H1 (cell line): ENCODE data around the gene ENO2. TPM values are rescaled to one million over a fixed set of nuclear protein-coding genes. Genes with fewer than 3 reads are reported as not detected.
A peak's percentile ranks its signal among the peaks of the same experiment; 100 is the strongest.

Experiments used
- CTCF ChIA-PET: fragments of 300-600 bp; sonication (Branson Sonifier 250); formaldehyde crosslinking; loops from one replicate; lab custom pipeline; 2021; ENCODE audit not compliant: partially characterized antibody; lab: Charles Lee
- POLR2A ChIA-PET: fragments of 300-600 bp; sonication (Branson Sonifier 250); formaldehyde crosslinking; loops from one replicate; lab custom pipeline; 2021; ENCODE audit warnings: inconsistent platforms; ENCODE audit not compliant: partially characterized antibody; lab: Charles Lee
- DNase-seq, 2 experiments: peaks; one replicate each; pipeline versions ENCODE4 v3.0.0 to v3.0.0-alpha.2; 2010 to 2022; ENCODE audit warnings: low spot score in 2 of 2, low read depth in 1 of 2, mixed read lengths in 1 of 2
- FAIRE-seq: peaks from 2 replicates; lab custom pipeline; 2011; peaks lifted over from hg19 to GRCh38; lab: Jason Lieb, UNC
- H2AFZ ChIP-seq: 2 replicates; pipeline ENCODE4 v1.8.1; 2012; ENCODE audit warnings: low read length, inconsistent platforms
- H2AK5ac ChIP-seq: 2 replicates; pipeline ENCODE4 v1.6.1; 2013; ENCODE audit warnings: low read depth, low read length
- H2BK120ac ChIP-seq: replicated peaks from 2 replicates; pipeline ENCODE3; 2013; ENCODE audit warnings: low read depth, low read length, inconsistent platforms
- H2BK12ac ChIP-seq: 2 replicates; pipeline ENCODE4 v1.6.1; 2013; ENCODE audit warnings: low read depth, low read length
- H2BK15ac ChIP-seq: 2 replicates; pipeline ENCODE4 v1.6.1; 2013; ENCODE audit warnings: low read length
- H2BK20ac ChIP-seq: 2 replicates; pipeline ENCODE4 v1.6.1; 2013; ENCODE audit warnings: low read length
- H2BK5ac ChIP-seq: 2 replicates; pipeline ENCODE4 v1.6.1; 2013; ENCODE audit warnings: low read depth, low read length
- H3K14ac ChIP-seq: 2 replicates; pipeline ENCODE4 v1.6.1; 2013; ENCODE audit warnings: inconsistent platforms; ENCODE audit not compliant: insufficient read length
- H3K18ac ChIP-seq: 2 replicates; pipeline ENCODE4 v1.6.1; 2013; ENCODE audit warnings: low read length; ENCODE audit errors: extremely low read depth
- H3K23ac ChIP-seq: 2 replicates; pipeline ENCODE4 v1.6.1; 2013; ENCODE audit warnings: inconsistent platforms; ENCODE audit not compliant: insufficient read length
- H3K23me2 ChIP-seq: 2 replicates; pipeline ENCODE4 v1.6.1; 2013; ENCODE audit warnings: low read depth, low read length
- H3K27ac ChIP-seq: 2 replicates; pipeline ENCODE4 v1.6.1; 2011; ENCODE audit warnings: low read depth, low read length, inconsistent platforms
- H3K27me3 ChIP-seq, 4 experiments: replicated peaks in 1 of 4; 1 replicate in 1 of 4; 2 replicates in 3 of 4; pipeline versions ENCODE4 v1.6.1 to v1.8.1; 2011 to 2013; ENCODE audit warnings: low read length in 3 of 4, mild to moderate bottlenecking in 3 of 4, inconsistent platforms in 2 of 4, mixed read lengths in 2 of 4, moderate library complexity in 1 of 4; ENCODE audit not compliant: control insufficient read depth in 3 of 4, insufficient read depth in 3 of 4; ENCODE audit errors: extremely low read depth in 1 of 4
- H3K36me3 ChIP-seq, 4 experiments: 2 replicates each; pipeline versions ENCODE4 v1.6.1 to v1.8.1; 2011 to 2013; ENCODE audit warnings: mild to moderate bottlenecking in 4 of 4, low read length in 3 of 4, moderate library complexity in 2 of 4, control low read depth in 1 of 4, inconsistent platforms in 1 of 4; ENCODE audit not compliant: insufficient read depth in 4 of 4, control insufficient read depth in 2 of 4
- H3K4ac ChIP-seq: replicated peaks from 2 replicates; pipeline ENCODE3; 2013; ENCODE audit warnings: low read length, low read depth, mixed read lengths, inconsistent platforms; ENCODE audit not compliant: insufficient read length
- H3K4me1 ChIP-seq, 4 experiments: replicated peaks in 1 of 4; 1 replicate in 1 of 4; 2 replicates in 3 of 4; pipeline versions ENCODE4 v1.6.1 to v1.8.1; 2011 to 2013; ENCODE audit warnings: low read length in 3 of 4, inconsistent platforms in 2 of 4, mixed read lengths in 1 of 4; ENCODE audit not compliant: insufficient read depth in 4 of 4, control insufficient read depth in 3 of 4
- H3K4me2 ChIP-seq, 2 experiments: 2 replicates each; pipeline versions ENCODE4 v1.6.1 to v1.8.1; 2011 to 2013; ENCODE audit warnings: low read depth in 2 of 2, low read length in 2 of 2, control low read depth in 1 of 2, inconsistent platforms in 1 of 2, mild to moderate bottlenecking in 1 of 2; ENCODE audit not compliant: insufficient read depth in 1 of 2
- H3K4me3 ChIP-seq, 4 experiments: fragments of 200-600, 300-600 bp in 1 of 4; sonication (generic), shearing (Covaris generic), sonication (Bioruptor Twin) in 1 of 4; 2 replicates each; pipeline versions ENCODE4 v1.5.1 to v1.8.1; 2011 to 2016; ENCODE audit warnings: low read length in 4 of 4, low read depth in 3 of 4, control low read depth in 2 of 4, inconsistent platforms in 2 of 4, mild to moderate bottlenecking in 2 of 4, mixed read lengths in 1 of 4, moderate library complexity in 1 of 4; ENCODE audit not compliant: insufficient read depth in 2 of 4; ENCODE audit errors: extremely low read depth in 1 of 4
- H3K56ac ChIP-seq: replicated peaks from 2 replicates; pipeline ENCODE3; 2013; ENCODE audit warnings: low read depth, mild to moderate bottlenecking, mixed read lengths, low read length, inconsistent platforms; ENCODE audit not compliant: insufficient read length
- H3K79me1 ChIP-seq: 2 replicates; pipeline ENCODE4 v1.6.1; 2013; ENCODE audit warnings: low read depth, low read length, control low read depth
- H3K79me2 ChIP-seq, 2 experiments: 2 replicates each; pipeline versions ENCODE4 v1.6.1 to v1.8.1; 2012 to 2013; ENCODE audit warnings: low read length in 2 of 2, mild to moderate bottlenecking in 2 of 2, inconsistent platforms in 1 of 2; ENCODE audit not compliant: insufficient read depth in 2 of 2, control insufficient read depth in 1 of 2
- H3K9ac ChIP-seq, 4 experiments: replicated peaks in 1 of 4; 1 replicate in 1 of 4; 2 replicates in 3 of 4; pipeline versions ENCODE4 v1.6.1 to v1.8.1; 2011 to 2013; ENCODE audit warnings: low read depth in 3 of 4, low read length in 3 of 4, control low read depth in 2 of 4, mild to moderate bottlenecking in 2 of 4, moderate library complexity in 2 of 4, inconsistent platforms in 1 of 4; ENCODE audit errors: extremely low read depth in 1 of 4
- H3K9me3 ChIP-seq, 2 experiments: 2 replicates each; pipeline versions ENCODE4 v1.6.1 to v1.8.1; 2012 to 2013; ENCODE audit warnings: mild to moderate bottlenecking in 2 of 2, moderate library complexity in 2 of 2, control low read depth in 1 of 2, inconsistent platforms in 1 of 2, low read depth in 1 of 2, low read length in 1 of 2, mixed read lengths in 1 of 2; ENCODE audit not compliant: insufficient read depth in 2 of 2
- H4K20me1 ChIP-seq, 2 experiments: replicated peaks in 1 of 2; 2 replicates each; pipeline versions ENCODE3 to v1.8.1; 2011 to 2013; ENCODE audit warnings: inconsistent platforms in 2 of 2, low read length in 2 of 2, mild to moderate bottlenecking in 1 of 2; ENCODE audit not compliant: insufficient read depth in 2 of 2, control insufficient read depth in 1 of 2
- H4K5ac ChIP-seq: 2 replicates; pipeline ENCODE4 v1.6.1; 2013; ENCODE audit warnings: low read length, low read depth, mixed read lengths, inconsistent platforms; ENCODE audit not compliant: insufficient read length
- H4K8ac ChIP-seq: 2 replicates; pipeline ENCODE4 v1.8.0; 2013; ENCODE audit warnings: mild to moderate bottlenecking, moderate library complexity, low read length, inconsistent platforms; ENCODE audit not compliant: insufficient read depth; ENCODE audit errors: extremely low read depth
- H4K91ac ChIP-seq: replicated peaks from 2 replicates; pipeline ENCODE3; 2013; ENCODE audit warnings: low read length, mixed read lengths, inconsistent platforms; ENCODE audit not compliant: insufficient read length
- TBP ChIP-seq: IDR thresholded peaks from 2 replicates; pipeline ENCODE4 v1.6.1; 2011; ENCODE audit warnings: low read depth, low read length, improper control_type of control experiment
- WGBS, 2 experiments: shearing (Covaris generic) in 1 of 2; methylation state at CpG; one replicate each; pipeline versions ENCODE4 v1.1.6 to v1.1.7; 2013 to 2015; ENCODE audit warnings: low lambda C conversion rate in 2 of 2, mixed read lengths in 2 of 2, inconsistent platforms in 1 of 2, low coverage in 1 of 2, missing lambda C conversion rate in 1 of 2; ENCODE audit not compliant: insufficient replicate concordance in 2 of 2, insufficient coverage in 1 of 2, insufficient read length in 1 of 2; ENCODE audit errors: extremely low coverage in 1 of 2, missing lambda C conversion rate in 1 of 2; 5-methylcytosine and 5-hydroxymethylcytosine counted together
- polyA plus RNA-seq, 7 experiments: library from polyadenylated mRNA; depleted of rRNA in 3 of 7; stranded (reverse) in 5 of 7; unstranded in 2 of 7; fragments of >200 nt in 5 of 7; fragments of 200-250 nt in 2 of 7; gene quantifications; 1 replicate in 5 of 7; 2 replicates in 1 of 7; 4 replicates in 1 of 7; pipeline versions ENCODE4 v1.2.1 to v1.2.3, GENCODE V29; 2011 to 2013; ENCODE audit warnings: missing spikeins in 2 of 7, mixed read lengths in 2 of 7
- total RNA-seq: library from RNA; stranded (reverse); fragmentation: NEBNext Ultra II Directional; extraction: Animal tissue kit (Norgen Biotek cat#: 25700); gene quantifications from 2 replicates; pipeline ENCODE4 v1.2.1, GENCODE V29; 2021

Gene ENO2
- total and polyA plus RNA-seq, 2 of the 8 experiments (the other 6 are each of a cell fraction or from before 2014, with no cell fraction given): 92.4 to 102 TPM

DNA sequence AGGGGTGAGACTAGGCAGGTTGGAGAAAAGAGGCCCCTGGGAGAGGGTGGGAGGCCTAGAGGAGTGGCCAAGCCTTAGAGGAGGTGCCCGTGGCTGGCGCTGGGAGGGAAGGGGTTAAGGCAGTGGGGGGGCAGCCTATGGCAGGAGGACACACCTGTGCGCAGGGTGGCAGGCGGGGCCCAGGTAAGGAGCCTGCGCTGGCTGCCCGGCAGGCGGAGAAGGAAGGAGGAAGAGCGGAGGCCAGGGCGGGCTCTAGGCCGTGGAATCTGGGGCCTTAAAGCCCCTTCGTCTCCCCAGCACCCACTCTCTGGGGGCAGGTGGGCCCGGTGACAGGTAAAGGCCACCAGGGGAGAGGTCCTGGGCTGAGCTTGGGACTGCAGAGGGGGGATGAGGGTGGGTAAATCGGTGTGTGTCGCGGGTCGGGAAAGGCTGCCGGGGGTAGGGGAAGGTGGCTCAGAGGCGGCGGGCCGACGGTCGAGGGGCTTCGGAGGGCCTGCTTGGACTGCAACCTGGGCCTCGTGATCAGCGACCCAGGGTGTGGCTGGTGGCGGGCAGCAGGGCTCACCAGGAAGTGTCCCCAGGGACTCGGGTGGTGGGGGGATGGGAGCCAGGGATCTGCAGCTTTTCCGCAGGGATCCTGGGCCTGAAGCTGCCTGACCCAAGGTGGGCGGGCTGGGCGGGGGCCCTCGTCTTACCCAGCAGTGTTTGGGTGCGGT is 48.8 kb downstream of the ENO2 start:
- no peak overlapping the region; the same call in none of the 2 replicates for H2AK5ac ChIP-seq
- peak overlapping the region; percentile 70 to 91 (median 81) for H3K9ac ChIP-seq
- peak overlapping the region; percentile 80 for H3K4ac ChIP-seq
- H3K4me1 ChIP-seq: peaks cover 12 to 39% (median 30%) of the 10 kb centered on the region in 4 experiments
- peak overlapping the region; percentile 66 to 93 for H3K4me2 ChIP-seq
- peak overlapping the region; percentile 42 for H4K5ac ChIP-seq
- H3K23me2 ChIP-seq: peaks cover 16% of the 10 kb centered on the region; the same call in 1 of the 2 replicates
- H2BK20ac ChIP-seq: no peak overlapping the region
- H3K79me1 ChIP-seq: no peaks in the 10 kb centered on the region
- H3K27ac ChIP-seq: peak overlapping the region; percentile 82
- H4K20me1 ChIP-seq: peaks cover under 1% of the 10 kb centered on the region in 2 experiments
- H3K56ac ChIP-seq: peak overlapping the region; percentile 86
- CTCF ChIA-PET: interaction anchor here (0.7 to 12.2 kb wide), 28 partner anchors 11 to 226 kb away, joined by 3 to 277 read pairs (median 4); partner anchors contain the start of genes C12orf57, C1R, PTPN6 and RNU7-1
- peak overlapping the region; percentile 80; the same call in 1 of the 2 replicates for H2BK12ac ChIP-seq
- no peak for FAIRE-seq
- H3K79me2 ChIP-seq: peaks cover 0 to 17% of the 10 kb centered on the region in 2 experiments; a peak in 2 of 4 replicates
- POLR2A ChIA-PET: interaction anchor here (0.7 to 44.0 kb wide), 12 partner anchors 6 to 200 kb away, joined by 3 to 1596 read pairs (median 6); partner anchors contain the start of genes ATN1, C12orf57, C1RL and CDCA3
- no peak overlapping the region for H2AFZ ChIP-seq
- H3K36me3 ChIP-seq: peaks cover 21 to 33% (median 23%) of the 10 kb centered on the region in 4 experiments
- no peaks in the 10 kb centered on the region for H3K9me3 ChIP-seq
- peak overlapping the region; percentile 57 for H4K91ac ChIP-seq
- no peak overlapping the region for H4K8ac ChIP-seq
- no peaks in the 10 kb centered on the region for H3K27me3 ChIP-seq
- peak overlapping the region; percentile 88; the same call in 1 of the 2 replicates for H2BK15ac ChIP-seq
- no peak overlapping the region for H2BK120ac ChIP-seq
- WGBS, 2 experiments: 2% methylated on average over 19 of the region's 32 CpGs; no CpG with 5 or more reads in 1 of the 2 experiments
- no peak overlapping the region for H3K23ac ChIP-seq
- H2BK5ac ChIP-seq: peak overlapping the region; percentile 97
- DNase-seq: peak in 1 of 2 experiments; percentile 91
- H3K4me3 ChIP-seq: peak overlapping the region; percentile 68 to 90 (median 82)
- peak overlapping the region; percentile 92 for H3K18ac ChIP-seq
- no peak overlapping the region for H3K14ac ChIP-seq
- TF ChIP-seq TBP: 0 out of 2 replicates have a peak, but pooled peaks have one; percentile 12
